Non-pigmented ciliary epithelial cell (primary cell): ENCODE measurements around the gene POLR2I.
"Not testable (repeated sequence)": the region's sequence is repeated elsewhere in the genome, so short reads cannot be mapped to it uniquely, and the experiment has no call there.

Experiments used
- DNase-seq: peaks from one replicate; pipeline ENCODE4 v3.0.0-alpha.2; 2010; ENCODE audit warnings: low read depth

POLR2I gene

DNA sequence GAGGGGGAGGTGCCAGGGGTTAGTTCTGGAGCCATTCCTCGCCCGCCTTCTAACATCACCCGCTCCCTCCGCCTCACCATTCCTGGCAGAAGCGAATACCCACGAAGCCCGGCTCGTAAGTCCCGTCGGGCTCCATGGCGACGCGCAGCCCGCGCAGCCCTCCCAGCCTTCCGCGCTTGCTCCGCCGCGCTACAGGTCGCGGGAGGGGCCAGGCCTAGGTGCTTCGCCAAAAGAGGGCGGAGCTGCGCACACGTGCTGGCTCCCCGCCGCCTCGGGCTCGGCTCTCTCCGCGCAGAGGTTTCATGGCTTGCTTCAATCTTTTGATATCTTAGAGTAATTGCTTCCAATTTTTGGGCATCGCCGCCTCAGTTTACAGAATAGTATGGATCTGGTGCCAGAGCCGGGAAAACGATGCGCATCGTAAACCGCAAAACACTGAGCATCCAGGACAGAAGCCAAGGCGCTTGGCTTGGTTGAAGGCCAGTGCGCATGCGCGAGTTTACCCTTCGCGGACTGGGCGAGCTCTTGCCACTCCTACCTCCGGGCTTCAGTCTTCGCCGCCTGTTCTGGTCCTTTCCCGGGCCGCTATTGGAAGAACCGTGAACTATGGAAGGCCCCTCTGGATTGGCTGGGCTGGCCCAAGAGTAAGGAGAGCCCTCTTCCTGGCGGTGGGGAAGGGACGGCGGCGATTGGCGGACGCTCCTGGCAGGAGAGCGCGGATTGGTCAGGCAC, at the start of gene POLR2I:
POLR2I (minus strand) TSS at position 155 of the 732 bp plus-strand sequence; CDS start at position 136, 19 bp downstream.
- DNase-seq, result peak; percentile 99

DNA sequence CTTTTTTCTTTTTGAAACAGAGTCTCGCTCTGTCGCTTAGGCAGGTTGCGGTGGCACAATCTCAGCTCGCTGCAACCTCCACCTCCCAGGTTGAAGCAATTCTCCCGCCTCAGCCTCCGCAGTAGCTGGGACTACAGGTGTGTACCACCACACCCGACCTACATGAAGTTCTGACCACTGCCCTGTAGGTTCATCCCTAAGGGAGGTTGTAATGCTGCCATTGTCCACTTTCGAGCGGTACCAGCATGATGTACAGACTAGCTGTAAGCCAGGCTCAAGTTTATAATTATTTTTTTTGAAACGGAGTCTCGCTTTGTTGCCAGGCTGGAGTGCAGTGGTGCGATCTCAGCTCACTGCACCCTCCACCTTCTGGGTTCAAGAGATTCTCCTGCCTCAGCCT, 49.1 kb upstream of the POLR2I start:
- DNase-seq, result no peak

DNA sequence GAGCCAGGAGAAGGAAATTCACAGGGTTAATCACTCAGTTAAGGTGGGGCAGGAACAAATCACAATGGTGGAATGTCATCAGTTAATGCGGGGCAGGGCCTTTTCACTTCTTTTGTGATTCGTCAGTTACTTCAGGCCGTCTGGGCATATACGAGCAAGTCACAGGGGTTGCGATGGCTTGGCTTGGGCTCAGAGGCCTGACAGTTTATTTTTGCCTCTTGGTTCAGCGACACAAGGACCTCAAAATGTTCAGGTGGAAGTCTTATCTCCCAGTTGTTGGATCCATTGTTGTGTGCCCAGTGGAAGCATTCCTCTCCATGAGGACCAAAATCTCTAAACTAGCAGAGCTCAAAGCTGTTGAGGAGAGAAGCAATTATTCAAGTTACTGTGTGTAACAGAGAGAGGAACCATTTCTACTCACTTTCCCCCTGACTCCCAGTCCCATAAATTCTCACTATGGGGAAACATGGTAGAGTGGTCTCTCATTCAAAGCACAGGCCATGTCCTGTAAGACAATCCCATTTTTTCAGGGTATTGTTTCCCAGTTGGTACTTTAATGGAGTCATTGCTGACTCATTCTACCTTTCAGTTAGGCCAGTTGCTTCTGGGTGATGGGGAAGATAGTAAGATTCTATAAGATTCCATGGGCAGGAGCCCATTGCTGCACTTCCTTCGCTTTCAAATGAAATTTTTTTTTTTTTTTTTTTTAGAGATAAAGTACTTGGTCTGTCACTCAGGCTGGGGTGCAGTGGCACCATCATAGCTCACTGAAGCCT, 46.3 kb upstream of the POLR2I start:
- DNase-seq, result no peak

DNA sequence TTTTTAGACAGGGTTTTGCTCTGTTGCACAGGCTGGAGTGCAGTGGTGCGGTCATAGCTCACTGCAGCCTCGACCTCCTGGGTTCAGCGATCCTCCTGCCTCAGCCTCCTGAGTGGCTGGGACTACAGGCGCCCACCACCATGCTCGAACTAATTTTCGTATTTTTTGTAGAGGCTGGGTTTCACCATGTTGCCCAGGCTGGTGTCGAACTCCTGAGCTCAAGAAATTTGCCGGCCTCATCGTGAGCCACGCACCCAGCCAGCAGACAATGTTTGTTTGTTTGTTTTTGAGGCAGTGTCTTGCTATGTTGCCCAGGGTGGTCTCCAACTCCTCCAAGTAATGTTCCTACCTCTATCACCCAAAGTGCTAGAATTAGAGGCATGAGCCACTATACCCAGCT, 38.5 kb upstream of the POLR2I start:
- no peak for DNase-seq

- DNase-seq, result no peak
These were observed 37.8 kb upstream of the POLR2I start, which contains the start of gene COX7A1 for GRCh38 chr19:36152352-36153091. Gene COX7A1, minus strand, starts transcription at chr19:36152447. Its CDS starts 40 bp downstream, at chr19:36152407.

GRCh38 chr19:36152019-36152351, 37.3 kb upstream of the POLR2I start:
- no peak for DNase-seq

DNA sequence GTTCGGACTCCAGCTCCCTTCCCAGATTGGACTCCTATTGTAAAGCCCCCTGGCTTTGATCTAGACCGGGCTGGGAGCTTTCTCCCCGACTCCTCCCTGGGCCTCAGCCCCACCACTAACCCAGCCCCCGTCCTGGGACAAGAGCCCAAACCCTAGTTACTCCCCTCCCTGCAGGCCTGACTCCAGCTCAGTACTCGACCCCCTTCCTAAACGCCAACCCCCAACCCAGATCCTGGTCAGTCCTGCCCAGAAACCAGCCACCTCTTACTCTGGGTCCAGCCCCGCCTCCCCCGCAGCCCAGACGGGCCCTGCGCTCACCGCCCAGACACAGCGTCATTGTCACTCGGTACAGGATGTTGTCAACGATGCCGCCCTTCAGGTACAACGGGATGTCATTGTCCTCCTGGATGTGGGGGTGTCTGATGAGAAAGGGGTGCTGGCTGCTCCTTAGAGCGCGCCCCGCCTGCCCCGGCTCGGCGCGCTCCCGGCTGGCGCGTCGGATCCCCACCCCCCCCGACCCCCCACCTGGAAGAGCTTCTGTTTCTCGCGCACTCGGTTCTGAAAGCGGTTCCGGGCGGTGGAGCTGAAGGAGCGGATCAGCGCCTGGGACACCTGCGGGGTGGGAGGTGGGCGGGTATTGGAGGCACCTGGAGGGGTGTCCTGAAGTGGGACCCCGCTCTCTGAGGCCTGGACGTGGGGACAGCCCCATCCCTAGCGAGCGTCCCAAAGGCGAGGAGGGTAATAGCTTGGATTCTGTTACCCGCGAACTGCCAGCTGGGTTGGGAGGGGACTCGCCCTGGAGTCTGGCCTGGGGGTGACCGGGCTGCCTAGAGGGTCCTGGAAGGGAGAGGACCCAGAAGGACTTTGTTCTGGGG, 36.7 kb upstream of the POLR2I start:
- no peak for DNase-seq

GRCh38 chr19:36150586-36150985, 35.9 kb upstream of the POLR2I start:
- DNase-seq, result no peak

DNA sequence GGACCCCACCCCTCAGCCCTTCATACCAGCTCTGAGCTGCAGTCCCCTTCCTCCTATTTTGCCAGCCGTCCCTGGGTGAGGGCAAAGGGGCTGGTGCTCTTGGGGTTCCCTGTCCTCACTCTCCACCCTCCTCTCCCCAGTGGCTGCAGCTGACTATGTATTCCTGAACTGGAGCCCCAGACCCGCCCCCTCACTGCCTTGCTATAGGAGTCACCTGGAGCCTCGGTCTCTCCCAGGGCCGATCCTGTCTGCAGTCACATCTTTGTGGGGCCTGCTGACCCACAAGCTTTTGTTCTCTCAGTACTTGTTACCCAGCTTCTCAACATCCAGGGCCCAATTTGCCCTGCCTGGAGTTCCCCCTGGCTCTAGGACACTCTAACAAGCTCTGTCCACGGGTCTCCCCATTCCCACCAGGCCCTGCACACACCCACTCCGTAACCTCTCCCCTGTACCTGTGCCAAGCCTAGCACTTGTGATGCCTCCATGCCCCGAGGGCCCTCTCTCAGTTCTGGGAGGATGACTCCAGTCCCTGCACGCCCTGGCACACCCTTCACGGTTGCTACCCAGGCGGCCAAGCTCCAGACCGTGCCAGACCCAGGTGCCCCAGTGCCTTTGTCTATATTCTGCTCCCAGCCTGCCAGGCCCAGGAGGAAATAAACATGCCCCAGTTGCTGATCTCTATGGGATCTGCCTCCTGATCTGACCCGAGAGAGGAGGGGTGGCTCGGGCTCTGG, 35.2 kb upstream of the POLR2I start:
- DNase-seq, result no peak

DNA sequence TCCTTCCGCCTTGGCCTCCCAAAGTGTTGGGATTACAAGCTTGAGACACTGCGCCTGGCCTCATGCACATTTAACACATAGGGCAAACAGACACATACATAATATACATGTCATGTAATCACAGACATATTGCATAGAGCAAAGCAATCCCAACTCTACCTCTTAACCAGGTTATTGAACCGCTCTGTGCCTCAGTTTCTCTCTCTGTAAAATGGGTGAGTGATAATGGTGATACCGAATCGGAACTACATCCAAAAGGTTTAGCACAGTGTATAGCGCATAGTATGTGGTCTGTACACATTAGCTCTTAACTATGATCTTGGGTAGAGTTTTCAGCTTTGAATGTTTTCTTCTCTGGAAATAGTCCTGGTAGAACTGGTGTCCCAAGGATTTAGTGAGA, 29.9 kb upstream of the POLR2I start:
- DNase-seq, result no peak

GRCh38 chr19:36142496-36142895, 27.8 kb upstream of the POLR2I start:
- DNase-seq, result no peak

- no peak for DNase-seq
These were observed 27.4 kb upstream of the POLR2I start for GRCh38 chr19:36142046-36142445.

DNA sequence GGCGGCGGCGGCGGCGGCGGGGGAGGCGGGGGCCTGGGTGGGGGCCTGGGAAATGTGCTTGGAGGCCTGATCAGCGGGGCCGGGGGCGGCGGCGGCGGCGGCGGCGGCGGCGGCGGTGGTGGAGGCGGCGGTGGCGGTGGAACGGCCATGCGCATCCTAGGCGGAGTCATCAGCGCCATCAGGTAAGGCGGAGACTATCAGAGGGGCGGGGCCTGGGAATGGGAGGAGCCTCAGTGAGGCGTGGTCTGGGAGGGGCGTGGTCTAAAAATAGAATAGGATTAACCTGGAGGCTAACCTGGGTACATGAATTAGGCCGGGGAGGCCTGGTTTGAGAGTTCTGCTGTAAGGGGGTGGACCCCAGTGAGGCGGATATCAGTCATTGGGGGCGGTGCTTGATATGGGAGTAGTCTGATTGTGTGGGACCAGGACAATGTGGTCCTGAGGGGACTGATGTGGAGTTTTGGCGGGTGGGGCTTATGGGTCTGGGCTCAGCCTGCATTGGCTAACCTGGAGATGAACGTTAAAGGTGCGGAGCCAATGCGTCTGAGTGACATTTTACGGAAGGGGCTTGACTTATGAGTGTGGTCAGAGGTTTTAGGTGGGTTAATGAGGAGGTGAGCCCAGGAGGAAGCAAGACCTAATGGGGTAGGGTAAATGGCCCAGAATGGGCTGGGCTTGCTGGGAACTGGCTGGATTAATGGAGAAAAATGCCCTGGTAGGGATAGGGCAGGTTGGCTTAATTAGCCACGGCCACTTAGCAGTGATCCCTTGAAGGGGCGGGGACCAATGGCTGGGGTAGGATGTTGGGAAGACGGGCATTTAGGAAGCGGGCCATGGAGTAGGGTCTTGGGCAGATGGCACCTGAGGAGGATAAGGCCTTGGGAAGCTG, 26.6 kb upstream of the POLR2I start:
- DNase-seq, result no peak

DNA sequence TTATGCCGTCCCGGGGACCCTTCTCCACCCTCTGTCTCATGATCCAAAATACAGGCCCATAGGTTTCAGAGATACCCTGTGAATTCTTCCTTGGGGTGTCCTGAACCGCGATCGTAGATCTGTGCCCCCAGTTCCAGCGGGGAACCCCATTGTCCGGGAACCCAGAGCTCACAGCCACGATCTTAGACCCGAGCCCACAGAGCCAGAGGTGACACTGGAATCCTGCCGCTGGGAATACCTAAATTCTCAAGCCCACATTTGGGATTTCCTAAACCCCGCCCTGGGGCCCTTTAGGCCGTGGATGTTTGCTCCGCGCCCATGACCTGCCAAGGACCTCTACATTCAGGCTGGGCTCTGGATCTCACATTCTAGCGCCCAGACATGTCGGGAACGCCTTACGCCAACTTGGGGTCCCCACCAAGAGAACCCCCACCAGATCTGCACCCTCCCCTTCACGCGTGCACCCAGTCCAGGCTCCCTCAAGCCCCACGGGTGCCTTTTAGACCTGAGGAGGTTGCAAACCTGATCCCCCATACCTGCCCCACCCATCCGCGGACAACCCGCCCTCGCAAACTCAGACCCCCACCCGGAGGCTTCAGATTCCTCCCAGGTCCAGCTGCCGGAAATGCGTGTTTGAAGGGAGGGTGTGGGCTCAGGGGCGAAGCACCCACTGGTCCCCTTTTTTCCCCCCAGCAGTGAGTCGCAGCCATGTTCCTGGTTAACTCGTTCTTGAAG, 25.8 kb upstream of the POLR2I start:
- DNase-seq, result no peak

DNA sequence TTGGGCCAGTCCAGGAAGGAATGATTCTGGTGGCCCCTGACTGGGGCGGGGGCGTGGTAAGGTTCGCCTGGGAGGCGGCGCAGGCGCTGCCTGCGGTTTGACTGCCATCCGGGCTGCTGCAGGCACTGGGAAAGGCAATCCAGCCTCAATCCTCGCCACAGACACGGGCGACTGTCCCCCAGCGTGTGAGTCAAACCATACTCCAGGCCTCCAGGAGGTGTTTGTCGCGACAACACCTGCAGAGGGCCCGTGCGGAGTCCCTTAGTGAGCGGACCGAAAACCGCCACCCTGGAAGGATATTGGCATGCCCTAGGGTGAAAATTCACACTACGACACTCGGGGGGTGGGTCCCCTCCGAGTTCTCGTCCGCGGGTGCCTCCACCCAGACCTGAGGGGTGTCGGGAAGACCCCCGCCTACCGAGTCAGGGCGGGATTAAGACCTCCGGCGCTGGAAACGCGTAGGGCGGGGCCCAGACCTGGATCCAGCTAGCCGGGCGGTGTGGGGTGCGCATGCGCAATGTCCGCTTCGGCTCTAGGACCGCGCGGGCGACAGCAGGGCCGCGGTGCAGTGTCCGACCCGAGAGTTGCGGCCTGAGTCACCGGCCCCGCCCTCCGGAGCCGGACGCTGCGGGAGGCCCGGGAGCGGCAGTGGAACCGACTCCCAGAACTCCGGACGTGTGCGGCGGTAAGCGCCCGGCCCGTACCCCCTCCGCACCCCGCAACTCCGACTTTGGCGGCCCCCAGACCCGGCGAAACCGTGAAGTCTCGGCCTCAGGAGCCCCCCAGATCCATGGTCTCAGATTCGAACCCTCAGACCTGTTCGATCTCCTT, 25.0 kb upstream of the POLR2I start, which contains the start of gene CAPNS1:
CAPNS1 (plus strand) TSS at position 594 of the 831 bp plus-strand sequence. CDS start 946 bp downstream, outside the sequence.
- DNase-seq, result peak; percentile 70

- no peak for DNase-seq
These were observed 24.4 kb upstream of the POLR2I start for GRCh38 chr19:36139120-36139472.

DNA sequence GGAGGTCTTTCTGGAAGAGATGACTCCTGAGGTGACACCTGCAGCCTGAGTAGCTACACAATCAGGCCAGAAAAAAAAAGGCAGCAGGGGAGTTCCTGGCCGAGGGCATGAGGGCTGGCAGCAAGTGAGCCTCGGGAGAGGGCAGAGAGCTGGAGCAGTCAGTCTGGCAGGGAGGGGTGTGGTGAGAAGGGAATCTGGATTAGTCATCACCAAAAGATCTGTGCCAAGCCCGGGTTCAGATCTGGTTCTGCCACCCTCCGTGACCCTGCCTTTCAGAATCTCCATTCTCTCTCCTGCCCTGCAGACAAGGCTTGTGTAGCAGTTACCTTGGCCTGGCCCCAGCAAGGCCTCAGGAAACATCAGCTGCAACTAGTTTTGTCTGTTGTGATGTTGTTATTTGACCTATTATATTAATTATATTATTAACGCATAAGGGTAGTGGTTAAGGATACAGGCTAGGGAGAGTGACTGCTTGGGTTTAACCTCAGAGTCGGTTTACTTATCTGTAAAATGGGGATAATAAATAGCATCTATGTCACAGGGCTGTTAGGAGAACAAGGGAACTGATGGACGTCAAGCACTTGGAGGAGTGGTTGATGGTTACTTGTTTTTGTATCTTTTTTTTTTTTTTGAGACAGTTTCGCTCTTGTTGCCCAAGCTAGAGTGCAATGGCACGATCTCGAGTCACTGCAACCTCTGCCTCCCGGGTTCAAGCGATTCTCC, 22.4 kb upstream of the POLR2I start:
- DNase-seq, result no peak

DNA sequence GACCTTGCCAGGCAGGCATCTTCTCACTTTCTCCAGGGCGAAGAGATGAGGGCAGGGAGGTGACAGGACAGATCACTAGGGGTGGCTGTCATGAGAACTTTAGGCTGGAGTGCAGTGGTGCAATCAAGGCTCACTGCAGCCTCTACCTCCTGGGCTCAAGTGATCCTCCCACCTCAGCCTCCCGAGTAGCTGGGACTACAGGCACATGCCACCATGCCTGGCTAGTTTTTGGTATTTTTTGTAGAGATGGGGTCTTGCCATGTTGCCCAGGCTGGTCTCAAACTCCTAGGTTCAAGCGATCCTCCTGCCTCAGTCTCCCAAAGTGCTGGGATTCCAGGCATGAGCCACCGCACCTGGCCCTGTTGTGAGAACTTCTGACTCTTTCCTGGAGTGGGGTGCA, 20.2 kb upstream of the POLR2I start:
- DNase-seq, result not testable (repeated sequence)
